Esophagus muscularis mucosa (tissue), 3 donors: ENCODE results near the gene DCK.

Source experiments
- CTCF ChIP-seq, 3 experiments: fragments of 200-600 bp in 2 of 3; fragments of 450-650 bp in 1 of 3; sonication (generic) in 2 of 3; IDR thresholded peaks; one replicate each; pipeline ENCODE4 v1.5.1; 2017 to 2019; ENCODE audit warnings: antibody characterized with exemption in 3 of 3, mild to moderate bottlenecking in 2 of 3, moderate library complexity in 1 of 3
- POLR2A ChIP-seq: fragments of 450-650 bp; IDR thresholded peaks from one replicate; pipeline ENCODE4 v1.6.1; 2017; ENCODE audit warnings: antibody characterized with exemption, moderate library complexity, mild to moderate bottlenecking, low read depth

DNA sequence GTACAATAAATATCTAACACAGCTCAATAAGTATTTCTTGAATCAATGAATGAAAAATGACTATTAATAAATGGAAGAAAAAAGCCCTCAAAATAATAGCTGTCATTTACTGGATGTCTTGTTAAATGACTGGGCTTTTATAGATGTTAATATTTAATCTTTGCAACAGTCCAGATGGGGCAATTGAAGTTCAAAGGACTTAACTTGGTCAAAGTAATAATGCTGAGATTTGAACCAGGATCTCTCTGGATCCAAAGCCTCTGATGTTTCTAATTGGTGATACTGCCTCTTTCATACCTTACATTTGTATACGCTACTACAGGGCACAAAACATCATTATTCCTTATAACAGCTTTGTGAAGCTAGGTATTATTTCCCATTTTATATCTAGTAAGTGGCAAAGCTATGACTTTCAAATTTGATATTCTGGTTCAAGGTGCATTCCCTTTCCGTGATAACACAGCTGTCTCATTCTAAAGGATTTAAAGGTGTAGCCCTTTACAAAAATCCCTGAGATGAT, 72.6 kb downstream of the DCK start:
- no peak for TF ChIP-seq CTCF (IDR thresholded peaks at IDR 0.05)
- no peak for TF ChIP-seq POLR2A
